ENCODE results near the gene KRTAP4-5.
"Not testable (repeated sequence)": the region's sequence is repeated elsewhere in the genome, so short reads cannot be mapped to it uniquely, and the experiment has no call there.

The KRTAP4-5 gene

DNA sequence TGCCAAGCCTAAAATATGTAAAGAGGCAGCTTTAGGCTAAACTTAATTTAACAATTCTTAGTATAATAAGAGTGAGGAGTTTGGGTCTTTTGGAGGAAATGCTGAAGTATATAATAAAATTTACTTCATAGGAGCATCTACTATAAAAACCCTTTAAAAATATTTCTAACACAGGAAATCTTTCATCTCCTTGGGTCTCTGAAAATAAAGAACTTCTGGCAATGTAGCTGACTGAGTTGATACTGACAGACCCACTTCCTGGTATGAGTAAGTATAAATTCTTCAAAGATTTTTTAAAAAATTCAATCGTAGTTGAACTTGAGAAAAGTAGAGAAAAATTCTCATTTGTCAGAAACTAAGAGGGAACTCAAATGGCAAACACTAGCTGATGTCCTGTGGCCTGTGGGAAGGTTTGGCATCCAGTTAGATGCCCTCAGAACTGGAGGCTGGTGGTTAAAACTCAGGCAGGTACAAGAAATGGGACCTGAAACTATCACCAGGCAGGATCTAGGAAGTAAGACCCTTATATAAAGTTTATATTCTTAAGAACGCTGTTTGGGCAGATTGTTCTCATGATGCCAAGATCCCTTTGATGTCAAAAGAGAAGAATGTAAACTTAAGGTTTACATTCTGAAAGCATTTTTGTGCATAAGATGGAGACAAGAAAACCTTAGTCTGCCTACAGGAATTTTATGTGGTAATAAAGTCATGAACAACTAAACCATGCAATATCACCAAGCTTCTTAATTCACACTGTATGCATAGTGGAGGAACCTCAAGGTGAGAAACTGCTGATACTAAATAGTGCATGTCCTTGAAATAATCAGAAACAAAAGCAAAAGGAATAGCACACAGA lies 15.5 kb downstream of the KRTAP4-5 start:
- Mint-ChIP-seq H3K27ac (no peak overlapping the region), H3K4me3 (no peak overlapping the region), H3K36me3 (ENCODE audit: low read depth) (no peaks in the 10 kb centered on the region)

GRCh38 chr17:41131979-41132378 lies 17.6 kb downstream of the KRTAP4-5 start:
- DNase-seq (ENCODE audit: low spot score), result no peak
- Mint-ChIP-seq H3K27ac (no peak overlapping the region), H3K36me3 (ENCODE audit: low read depth) (no peaks in the 10 kb centered on the region), H3K9me3 (no peaks in the 10 kb centered on the region), H3K4me1 (ENCODE audit: low read depth) (no peaks in the 10 kb centered on the region), H3K4me3 (no peak overlapping the region), H3K27me3 (ENCODE audit: low read depth) (no peaks in the 10 kb centered on the region)

More for the DNA sequence above, 15.5 kb downstream of the KRTAP4-5 start:
- Mint-ChIP-seq H3K27me3 (ENCODE audit: low read depth) (no peaks in the 10 kb centered on the region), H3K4me1 (ENCODE audit: low read depth) (no peaks in the 10 kb centered on the region), H3K9me3 (peaks cover 5% of the 10 kb centered on the region)
- no peak for DNase-seq (ENCODE audit: low spot score)

DNA sequence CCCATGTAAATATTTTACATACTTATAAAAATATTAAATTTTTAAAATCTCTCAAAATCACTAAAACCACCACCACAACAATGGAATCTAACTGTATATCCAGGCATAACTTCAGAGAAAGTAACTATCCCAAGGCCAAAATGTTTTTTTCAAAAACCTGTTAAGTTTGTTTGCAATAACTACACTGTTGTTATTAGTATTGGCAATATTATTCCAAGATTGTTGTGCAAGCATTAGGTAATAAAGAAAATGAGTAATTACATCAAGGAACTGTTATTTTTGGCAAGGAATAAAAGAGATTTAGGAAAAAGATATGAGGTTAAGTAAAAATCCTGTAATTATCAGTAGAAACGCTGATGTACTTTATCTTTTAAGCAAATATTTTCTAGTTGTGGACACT lies 22.3 kb downstream of the KRTAP4-5 start:
- no peaks in the 10 kb centered on the region for H3K4me1 Mint-ChIP-seq (ENCODE audit: low read depth)
- no peak overlapping the region for H3K4me3 Mint-ChIP-seq
- DNase-seq (ENCODE audit: low spot score), result no peak
- H3K27ac Mint-ChIP-seq, result no peak overlapping the region
- H3K9me3 Mint-ChIP-seq, result peaks cover 4% of the 10 kb centered on the region
- peaks cover 6% of the 10 kb centered on the region for H3K27me3 Mint-ChIP-seq (ENCODE audit: low read depth)
- H3K36me3 Mint-ChIP-seq (ENCODE audit: low read depth), result no peaks in the 10 kb centered on the region

DNA sequence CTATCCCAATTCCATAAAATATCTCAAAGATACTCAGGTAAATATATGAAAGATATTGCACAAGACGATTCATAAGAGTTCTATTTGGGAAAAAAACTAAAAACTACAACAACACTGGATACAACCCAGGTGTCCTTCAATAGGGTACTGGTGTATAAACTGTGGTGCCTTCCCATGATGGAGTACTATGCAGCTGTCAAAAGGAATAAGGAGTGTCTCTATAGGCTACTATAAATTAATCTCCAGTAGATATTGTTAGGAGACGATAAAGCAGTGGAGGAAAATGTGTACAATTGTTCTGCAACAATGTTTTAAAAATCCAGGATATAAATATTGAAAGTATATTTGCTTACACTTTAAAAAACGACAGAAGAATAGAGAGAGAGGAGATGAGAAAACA lies 23.2 kb downstream of the KRTAP4-5 start:
- DNase-seq (ENCODE audit: low spot score), result no peak
- no peaks in the 10 kb centered on the region for H3K36me3 Mint-ChIP-seq (ENCODE audit: low read depth)
- no peaks in the 10 kb centered on the region for H3K4me1 Mint-ChIP-seq (ENCODE audit: low read depth)
- H3K4me3 Mint-ChIP-seq, result no peak overlapping the region
- peaks cover 6% of the 10 kb centered on the region for H3K27me3 Mint-ChIP-seq (ENCODE audit: low read depth)
- no peak overlapping the region for H3K27ac Mint-ChIP-seq
- H3K9me3 Mint-ChIP-seq, result peaks cover 4% of the 10 kb centered on the region

DNA sequence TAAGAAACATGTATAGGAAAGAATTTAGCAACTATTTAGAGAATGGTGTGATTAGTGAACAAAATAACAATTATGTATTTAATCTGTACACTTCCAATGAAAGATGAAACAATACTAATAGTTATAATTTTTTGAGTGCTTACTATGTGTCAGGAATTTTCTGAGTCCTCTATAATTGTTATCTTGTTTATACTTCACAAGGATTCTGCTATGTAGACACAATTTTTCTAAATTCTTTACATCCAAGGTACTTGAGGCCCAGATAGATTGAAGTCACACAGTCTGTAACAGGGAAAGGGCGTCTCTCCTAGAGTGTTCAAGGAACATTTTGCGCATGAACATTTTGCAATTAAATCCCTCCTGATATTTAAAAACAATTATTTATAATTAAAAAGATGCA lies 24.6 kb downstream of the KRTAP4-5 start:
- no peak overlapping the region for H3K4me3 Mint-ChIP-seq
- peaks cover 6% of the 10 kb centered on the region for H3K27me3 Mint-ChIP-seq (ENCODE audit: low read depth)
- H3K9me3 Mint-ChIP-seq, result peaks cover 8% of the 10 kb centered on the region
- peaks cover 4% of the 10 kb centered on the region for H3K4me1 Mint-ChIP-seq (ENCODE audit: low read depth)
- H3K36me3 Mint-ChIP-seq (ENCODE audit: low read depth), result no peaks in the 10 kb centered on the region
- DNase-seq (ENCODE audit: low spot score), result no peak
- no peak overlapping the region for H3K27ac Mint-ChIP-seq

DNA sequence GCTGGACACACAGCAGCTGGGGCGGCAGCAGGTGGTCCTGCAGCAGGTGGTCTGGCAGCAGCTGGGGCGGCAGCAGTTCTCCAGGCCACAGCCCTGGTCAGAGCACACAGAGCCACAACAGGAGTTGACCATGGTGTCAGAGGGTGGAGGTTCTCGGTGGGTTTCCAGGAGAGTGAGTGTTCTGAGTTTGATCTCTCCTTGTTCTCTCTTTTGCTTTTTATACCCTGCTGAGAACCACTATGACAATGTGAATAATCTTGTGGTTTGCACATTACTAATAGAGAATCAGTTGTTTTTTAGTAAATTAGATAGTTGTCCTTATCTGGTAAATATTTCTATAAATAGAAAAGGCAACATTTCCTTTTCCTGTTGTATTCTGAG lies 25.6 kb downstream of the KRTAP4-5 start, which contains the start of gene KRTAP4-12:
TSS of gene KRTAP4-12 (minus strand) at position 192 of the 381 bp plus-strand sequence. CDS start at position 132, 60 bp downstream.
- not testable (repeated sequence) for H3K36me3 Mint-ChIP-seq (ENCODE audit: low read depth); DNase-seq (ENCODE audit: low spot score); H3K9me3 Mint-ChIP-seq; H3K27me3 Mint-ChIP-seq (ENCODE audit: low read depth); H3K27ac Mint-ChIP-seq; H3K4me1 Mint-ChIP-seq (ENCODE audit: low read depth); H3K4me3 Mint-ChIP-seq

DNA sequence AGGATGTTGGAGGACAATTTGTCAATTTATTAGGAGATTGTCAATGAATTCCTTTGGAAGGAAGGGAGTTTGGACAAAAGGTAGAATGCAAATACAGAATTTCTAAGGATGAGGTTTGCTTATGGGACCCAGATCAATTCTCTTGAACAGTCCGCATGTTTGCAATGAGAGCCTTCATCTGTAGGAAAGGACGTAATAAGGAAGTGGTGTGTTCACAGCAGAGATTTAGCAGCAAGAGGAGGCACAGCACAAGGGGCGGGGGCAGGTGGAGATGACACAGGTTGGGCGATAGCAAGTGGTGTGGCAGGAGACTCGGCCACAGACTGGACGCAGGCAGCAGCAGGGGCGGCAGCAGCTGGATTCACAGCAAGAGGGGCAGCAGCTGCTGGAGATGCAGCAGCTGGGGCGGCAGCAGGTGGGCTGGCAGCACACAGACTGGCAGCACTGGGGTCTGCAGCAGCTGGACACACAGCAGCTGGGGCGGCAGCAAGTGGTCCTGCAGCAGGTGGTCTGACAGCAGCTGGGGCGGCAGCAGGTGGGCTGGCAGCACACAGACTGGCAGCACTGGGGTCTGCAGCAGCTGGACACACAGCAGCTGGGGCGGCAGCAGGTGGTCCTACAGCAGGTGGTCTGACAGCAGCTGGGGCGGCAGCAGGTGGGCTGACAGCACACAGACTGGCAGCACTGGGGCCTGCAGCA lies 26.2 kb downstream of the KRTAP4-5 start:
- H3K4me1 Mint-ChIP-seq (ENCODE audit: low read depth), result not testable (repeated sequence)

GRCh38 chr17:41121742-41122141 lies 27.9 kb downstream of the KRTAP4-5 start:
- Mint-ChIP-seq H3K27me3 (ENCODE audit: low read depth) (peaks cover 8% of the 10 kb centered on the region), H3K4me1 (ENCODE audit: low read depth) (peaks cover 7% of the 10 kb centered on the region), H3K36me3 (ENCODE audit: low read depth) (no peaks in the 10 kb centered on the region), H3K4me3 (no peak overlapping the region), H3K9me3 (peaks cover 8% of the 10 kb centered on the region), H3K27ac (no peak overlapping the region)
- DNase-seq (ENCODE audit: low spot score), result no peak

More for the DNA sequence above, 26.2 kb downstream of the KRTAP4-5 start:
- not testable (repeated sequence) for H3K36me3 Mint-ChIP-seq (ENCODE audit: low read depth); H3K27me3 Mint-ChIP-seq (ENCODE audit: low read depth); H3K4me3 Mint-ChIP-seq; H3K27ac Mint-ChIP-seq; DNase-seq (ENCODE audit: low spot score); H3K9me3 Mint-ChIP-seq

DNA sequence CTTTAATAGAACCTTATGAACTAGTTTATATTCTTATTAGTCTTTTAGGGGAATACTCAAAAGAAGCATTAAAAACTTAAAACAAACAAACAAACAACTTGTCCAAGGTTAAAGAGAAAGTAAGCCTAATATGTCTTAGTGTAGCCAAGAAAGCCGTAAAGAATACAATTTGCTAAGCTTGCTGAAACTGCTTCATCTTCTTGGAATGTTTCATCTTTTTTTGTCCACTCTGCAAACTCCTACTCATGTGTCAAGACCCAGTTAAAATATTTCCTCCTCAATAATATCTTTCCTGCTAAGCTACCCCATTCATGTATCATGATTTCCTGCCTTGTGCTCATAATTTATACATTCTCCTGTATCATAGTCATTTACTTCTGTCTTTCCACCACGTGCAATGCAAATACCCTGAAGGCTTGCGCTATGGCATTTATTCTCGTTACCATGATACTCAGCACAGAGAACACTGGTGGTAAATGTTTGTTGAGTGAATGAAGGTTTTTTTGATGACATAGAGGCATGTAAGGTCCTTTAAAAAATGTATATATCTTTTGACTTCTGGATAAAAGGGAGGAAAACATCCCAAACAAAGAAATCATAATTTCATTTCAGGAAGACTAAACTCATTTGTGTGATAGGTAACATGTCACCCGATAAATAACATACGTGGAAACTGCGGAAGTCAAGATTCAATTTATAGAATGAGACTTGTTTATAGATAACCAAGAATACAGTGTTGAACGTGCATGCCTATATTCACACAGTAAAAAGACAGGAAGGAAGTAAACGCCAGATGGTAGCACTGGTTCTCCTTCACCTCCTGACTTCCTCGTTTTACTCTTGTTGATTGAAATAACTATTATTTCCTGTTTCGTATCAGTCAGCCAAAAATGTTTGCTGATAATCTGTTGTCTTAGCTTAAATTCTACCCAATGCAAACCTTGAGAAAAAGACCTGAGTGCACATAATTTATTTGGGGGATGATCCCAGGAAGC lies 29.6 kb downstream of the KRTAP4-5 start:
- not testable (repeated sequence) for DNase-seq (ENCODE audit: low spot score); H3K9me3 Mint-ChIP-seq; H3K27ac Mint-ChIP-seq; H3K4me1 Mint-ChIP-seq (ENCODE audit: low read depth); H3K4me3 Mint-ChIP-seq; H3K36me3 Mint-ChIP-seq (ENCODE audit: low read depth)
- peaks cover 14% of the 10 kb centered on the region for H3K27me3 Mint-ChIP-seq (ENCODE audit: low read depth)

DNA sequence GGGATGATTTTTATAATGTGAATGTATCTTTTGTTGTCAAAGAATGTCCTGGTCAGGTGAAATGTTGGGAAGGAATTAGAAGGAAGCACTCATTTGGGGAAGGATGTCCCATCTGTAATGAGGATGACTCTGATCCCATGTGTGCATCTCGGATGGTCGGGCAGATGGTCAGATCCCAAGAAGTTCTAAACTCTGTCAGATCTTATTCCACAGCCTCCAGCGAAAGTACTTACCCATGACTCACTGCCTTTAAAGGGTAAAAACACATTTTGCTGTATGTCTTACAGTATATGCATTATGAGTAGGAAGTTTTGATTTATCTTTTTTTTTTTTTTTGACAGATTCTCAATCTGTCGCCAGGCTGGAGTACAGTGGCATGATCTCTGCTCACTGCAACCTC lies 30.9 kb downstream of the KRTAP4-5 start:
- peaks cover 7% of the 10 kb centered on the region for H3K4me1 Mint-ChIP-seq (ENCODE audit: low read depth)
- H3K9me3 Mint-ChIP-seq, result peaks cover 4% of the 10 kb centered on the region
- H3K27me3 Mint-ChIP-seq (ENCODE audit: low read depth), result peaks cover 10% of the 10 kb centered on the region
- no peak overlapping the region for H3K27ac Mint-ChIP-seq
- H3K36me3 Mint-ChIP-seq (ENCODE audit: low read depth), result no peaks in the 10 kb centered on the region
- DNase-seq (ENCODE audit: low spot score), result no peak
- no peak overlapping the region for H3K4me3 Mint-ChIP-seq

- H3K27me3 Mint-ChIP-seq (ENCODE audit: low read depth); H3K4me3 Mint-ChIP-seq; H3K4me1 Mint-ChIP-seq (ENCODE audit: low read depth); H3K27ac Mint-ChIP-seq; H3K9me3 Mint-ChIP-seq; DNase-seq (ENCODE audit: low spot score); H3K36me3 Mint-ChIP-seq (ENCODE audit: low read depth): not testable (repeated sequence)
Observed at GRCh38 chr17:41117846-41118386, 31.7 kb downstream of the KRTAP4-5 start, which contains the start of gene KRTAP4-11. Gene KRTAP4-11, minus strand, starts transcription at chr17:41118373. Its CDS starts 58 bp downstream, at chr17:41118315.

DNA sequence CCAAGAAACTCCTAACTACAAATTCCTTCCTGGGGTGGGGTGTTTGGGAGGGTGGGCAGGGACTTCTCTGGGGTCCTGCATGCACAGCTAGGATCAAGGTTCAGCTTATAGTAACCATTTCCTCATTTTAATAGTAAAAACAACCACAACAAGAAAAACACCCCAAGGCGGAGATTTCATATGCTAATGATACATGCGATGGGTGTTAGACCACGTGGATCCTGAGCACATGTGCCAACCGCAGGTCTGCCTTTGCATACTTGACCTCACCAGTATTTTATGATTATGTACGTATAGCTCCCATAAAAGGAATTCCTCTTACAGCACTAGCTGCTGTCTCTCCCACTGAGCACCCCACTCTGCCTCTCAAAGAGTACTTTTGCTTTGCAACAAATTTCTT lies 33.3 kb downstream of the KRTAP4-5 start:
- Mint-ChIP-seq H3K9me3 (peaks cover 8% of the 10 kb centered on the region), H3K4me1 (ENCODE audit: low read depth) (peaks cover 7% of the 10 kb centered on the region), H3K27me3 (ENCODE audit: low read depth) (peaks cover 9% of the 10 kb centered on the region), H3K27ac (no peak overlapping the region), H3K4me3 (no peak overlapping the region), H3K36me3 (ENCODE audit: low read depth) (no peaks in the 10 kb centered on the region)
- DNase-seq (ENCODE audit: low spot score), result no peak

GRCh38 chr17:41111151-41111885 lies 38.3 kb downstream of the KRTAP4-5 start:
- no peaks in the 10 kb centered on the region for H3K36me3 Mint-ChIP-seq (ENCODE audit: low read depth)
- no peak overlapping the region for H3K4me3 Mint-ChIP-seq
- peaks cover 13% of the 10 kb centered on the region for H3K27me3 Mint-ChIP-seq (ENCODE audit: low read depth)
- peaks cover 3% of the 10 kb centered on the region for H3K4me1 Mint-ChIP-seq (ENCODE audit: low read depth)
- peaks cover 8% of the 10 kb centered on the region for H3K9me3 Mint-ChIP-seq
- H3K27ac Mint-ChIP-seq, result no peak overlapping the region
- no peak for DNase-seq (ENCODE audit: low spot score)
